CD4-positive, alpha-beta T cell treated with Interferon alpha-2 for 1 hour (primary cell): ENCODE results near the gene SGSM1.

Experiments
- DNase-seq, 2 donors: peaks; one replicate each; pipeline ENCODE4 v3.0.0-alpha.2; 2020 to 2022

The SGSM1 gene

GRCh38 chr22:24841261-24841660 lies 35.2 kb downstream of the SGSM1 start:
- DNase-seq: no peak

GRCh38 chr22:24843048-24843447 lies 37.0 kb downstream of the SGSM1 start:
- DNase-seq: no peak

GRCh38 chr22:24845041-24845898 lies 39.3 kb downstream of the SGSM1 start:
- DNase-seq: peak in 1 of 2 donors; percentile 22

- DNase-seq: no peak
These were observed 41.5 kb downstream of the SGSM1 start for GRCh38 chr22:24847490-24847889.

- no peak for DNase-seq
These were observed 42.7 kb downstream of the SGSM1 start for GRCh38 chr22:24848559-24849168.

GRCh38 chr22:24855794-24856193 lies 49.8 kb downstream of the SGSM1 start:
- DNase-seq: no peak

GRCh38 chr22:24857576-24857975 lies 51.6 kb downstream of the SGSM1 start:
- DNase-seq: no peak

GRCh38 chr22:24859587-24859986 lies 53.6 kb downstream of the SGSM1 start:
- DNase-seq: no peak

GRCh38 chr22:24865508-24865907 lies 59.5 kb downstream of the SGSM1 start:
- no peak for DNase-seq

GRCh38 chr22:24867323-24868022 lies 61.5 kb downstream of the SGSM1 start:
- no peak for DNase-seq

- DNase-seq: no peak
These were observed 63.0 kb downstream of the SGSM1 start for GRCh38 chr22:24868979-24869378.

GRCh38 chr22:24871611-24872205 lies 65.7 kb downstream of the SGSM1 start:
- no peak for DNase-seq

- DNase-seq: no peak
These were observed 67.2 kb downstream of the SGSM1 start for GRCh38 chr22:24873226-24873625.

GRCh38 chr22:24875862-24876506 lies 70.0 kb downstream of the SGSM1 start:
- no peak for DNase-seq

GRCh38 chr22:24876700-24877099 lies 70.7 kb downstream of the SGSM1 start:
- DNase-seq: no peak

- no peak for DNase-seq
These were observed 73.0 kb downstream of the SGSM1 start for GRCh38 chr22:24878969-24879368.

GRCh38 chr22:24883432-24883831 lies 77.4 kb downstream of the SGSM1 start:
- no peak for DNase-seq

- no peak for DNase-seq
These were observed 81.2 kb downstream of the SGSM1 start for GRCh38 chr22:24887260-24887659.

GRCh38 chr22:24893341-24894070 lies 87.5 kb downstream of the SGSM1 start:
- no peak for DNase-seq

GRCh38 chr22:24894220-24894975 lies 88.4 kb downstream of the SGSM1 start:
- no peak for DNase-seq

GRCh38 chr22:24894998-24895397 lies 89.0 kb downstream of the SGSM1 start:
- DNase-seq: no peak
